Retinal pigment epithelial cell (primary cell): ENCODE data around the gene COL16A1.
A peak's percentile ranks its signal among the peaks of the same experiment; 100 is the strongest.
"Not testable (repeated sequence)": the region's sequence is repeated elsewhere in the genome, so short reads cannot be mapped to it uniquely, and the experiment has no call there.

Source experiments
- DNase-seq: peaks from one replicate; pipeline ENCODE4 v3.0.0-alpha.2; 2010; ENCODE audit warnings: low read depth
- H3K4me3 ChIP-seq: 2 replicates; pipeline ENCODE4 v1.5.1; 2011; ENCODE audit warnings: mild to moderate bottlenecking, low read length, control low read depth, moderate library complexity
- CTCF ChIP-seq: conservative IDR thresholded peaks from 2 replicates; pipeline ENCODE4 v1.5.1; 2011; ENCODE audit warnings: low read depth, low read length, control low read depth, inconsistent platforms

COL16A1 gene

GRCh38 chr1:31715087-31715872, 11.5 kb upstream of the COL16A1 start:
- peak overlapping the region; percentile 39 for H3K4me3 ChIP-seq
- peak; percentile 93 for TF ChIP-seq CTCF
- DNase-seq: peak; percentile 66

GRCh38 chr1:31714442-31715086, 10.7 kb upstream of the COL16A1 start:
- TF ChIP-seq CTCF: peak; percentile 66
- DNase-seq: no peak
- H3K4me3 ChIP-seq: peak overlapping the region; percentile 39

- no peak overlapping the region for H3K4me3 ChIP-seq
- DNase-seq: no peak
- no peak for TF ChIP-seq CTCF
Observed at GRCh38 chr1:31712630-31713029, 8.8 kb upstream of the COL16A1 start.

GRCh38 chr1:31712068-31712467, 8.3 kb upstream of the COL16A1 start:
- DNase-seq: no peak
- TF ChIP-seq CTCF: no peak
- H3K4me3 ChIP-seq: no peak overlapping the region

- no peak for TF ChIP-seq CTCF
- no peak overlapping the region for H3K4me3 ChIP-seq
- no peak for DNase-seq
Observed at GRCh38 chr1:31708324-31708723, 4.5 kb upstream of the COL16A1 start.

GRCh38 chr1:31707711-31708110, 3.9 kb upstream of the COL16A1 start:
- peak; percentile 48 for TF ChIP-seq CTCF
- H3K4me3 ChIP-seq: no peak overlapping the region
- DNase-seq: no peak

GRCh38 chr1:31707059-31707600, 3.3 kb upstream of the COL16A1 start:
- H3K4me3 ChIP-seq: not testable (repeated sequence)

More at GRCh38 chr1:31707059-31707600, 3.3 kb upstream of the COL16A1 start:
- not testable (repeated sequence) for DNase-seq
